HepG2 (cell line): ENCODE data around the gene MAPK11. TPM values are rescaled to one million over a fixed set of nuclear protein-coding genes. Genes with fewer than 3 reads are reported as not detected.

Source experiments
- ATRX ChIP-seq: sonication (generic); formaldehyde crosslinking; IDR thresholded peaks from 2 replicates; pipeline ENCODE4 v1.4.0; 2020; ENCODE audit warnings: missing genetic modification reagents, borderline replicate concordance
- CBFB ChIP-seq: sonication (generic); formaldehyde crosslinking; IDR thresholded peaks from 2 replicates; pipeline ENCODE4 v1.4.0; 2020; ENCODE audit warnings: missing genetic modification reagents
- ETV5 ChIP-seq: IDR thresholded peaks from 2 replicates; pipeline ENCODE4 v1.6.1; 2018; ENCODE audit warnings: missing biosample characterization, missing genetic modification reagents, inconsistent platforms, borderline replicate concordance
- HNRNPL ChIP-seq: fragments of 200-400 bp; formaldehyde crosslinking; IDR thresholded peaks from 2 replicates; pipeline ENCODE4 v1.6.1; 2017; ENCODE audit warnings: mild to moderate bottlenecking, low read depth, low read length
- KDM2A ChIP-seq: sonication (generic); formaldehyde crosslinking; IDR thresholded peaks from 2 replicates; pipeline ENCODE4 v1.4.0; 2020; ENCODE audit warnings: low read depth, missing genetic modification reagents, borderline replicate concordance
- NBN ChIP-seq: fragments of 450-650 bp; conservative IDR thresholded peaks from 2 replicates; pipeline ENCODE4 v1.6.1; 2017
- REL ChIP-seq: sonication (generic); formaldehyde crosslinking; conservative IDR thresholded peaks from 2 replicates; pipeline ENCODE4 v1.8.0; 2022; ENCODE audit warnings: mild to moderate bottlenecking, missing genetic modification reagents, moderate library complexity
- SRY ChIP-seq: sonication (generic); formaldehyde crosslinking; IDR thresholded peaks from 2 replicates; pipeline ENCODE4 v1.8.0; 2022; ENCODE audit warnings: mild to moderate bottlenecking, missing genetic modification reagents
- TRIM24 ChIP-seq: sonication (generic); formaldehyde crosslinking; IDR thresholded peaks from 2 replicates; pipeline ENCODE4 v1.8.0; 2022; ENCODE audit warnings: mild to moderate bottlenecking, missing genetic modification reagents
- XBP1 ChIP-seq: sonication (generic); formaldehyde crosslinking; IDR thresholded peaks from 2 replicates; pipeline ENCODE4 v1.5.0; 2020; ENCODE audit warnings: missing genetic modification reagents
- ZBTB4 ChIP-seq: sonication (generic); formaldehyde crosslinking; IDR thresholded peaks from 2 replicates; pipeline ENCODE4 v1.4.0; 2020; ENCODE audit warnings: missing genetic modification reagents, mild to moderate bottlenecking, borderline replicate concordance
- ZNF335 ChIP-seq: sonication (generic); formaldehyde crosslinking; IDR thresholded peaks from 2 replicates; pipeline ENCODE4 v1.4.0; 2020; ENCODE audit warnings: missing genetic modification reagents
- ZNF430 ChIP-seq: sonication (generic); formaldehyde crosslinking; IDR thresholded peaks from 2 replicates; pipeline ENCODE4 v1.9.0; 2021; ENCODE audit warnings: mild to moderate bottlenecking, missing genetic modification reagents
- ZNF446 ChIP-seq: sonication (generic); formaldehyde crosslinking; IDR thresholded peaks from 2 replicates; pipeline ENCODE4 v1.5.0; 2020; ENCODE audit warnings: mild to moderate bottlenecking, missing genetic modification reagents
- ZNF460 ChIP-seq: sonication (generic); formaldehyde crosslinking; IDR thresholded peaks from 2 replicates; pipeline ENCODE4 v1.5.1; 2020; ENCODE audit warnings: missing genetic modification reagents, mild to moderate bottlenecking, borderline replicate concordance
- ZNF746 ChIP-seq: sonication (generic); formaldehyde crosslinking; IDR thresholded peaks from 2 replicates; pipeline ENCODE4 v1.8.0; 2022; ENCODE audit warnings: mild to moderate bottlenecking, missing genetic modification reagents
- ZNF749 ChIP-seq: sonication (generic); formaldehyde crosslinking; IDR thresholded peaks from 2 replicates; pipeline ENCODE4 v1.8.0; 2022; ENCODE audit warnings: mild to moderate bottlenecking, missing genetic modification reagents, moderate library complexity, borderline replicate concordance
- polyA plus RNA-seq, 8 experiments: library from polyadenylated mRNA; depleted of rRNA in 3 of 8; stranded (reverse) in 7 of 8; unstranded in 1 of 8; fragments of >200 nt; fragmentation: Illumina TruSeq in 4 of 8; extraction: Trizol in 4 of 8; gene quantifications; 2 replicates each; pipeline versions ENCODE4 v1.2.1 to v1.2.3, GENCODE V29; 2011 to 2016; ENCODE audit warnings: low read depth in 4 of 8, missing spikeins in 1 of 8, mixed read lengths in 1 of 8; ENCODE audit not compliant: insufficient read depth in 1 of 8
- total RNA-seq, 5 experiments: library from RNA; depleted of rRNA; stranded (reverse); fragments of >200 nt; fragmentation: Illumina TruSeq; extraction: Trizol; gene quantifications; 2 replicates each; pipeline ENCODE4 v1.2.3, GENCODE V29; 2016; ENCODE audit warnings: low read depth in 1 of 5
- TF ChIP-seq, protein P1 (sequence below): sonication (generic); formaldehyde crosslinking; IDR thresholded peaks from 2 replicates; pipeline ENCODE4 v1.4.0; 2020; ENCODE audit warnings: low read depth, missing genetic modification reagents
- TF ChIP-seq, protein P2 (sequence below): sonication (generic); formaldehyde crosslinking; IDR thresholded peaks from 2 replicates; pipeline ENCODE4 v1.8.1; 2022; ENCODE audit warnings: mild to moderate bottlenecking, missing genetic modification reagents

The MAPK11 gene
- total and polyA plus RNA-seq, 2 of the 13 experiments (the other 11 are each of a cell fraction or from before 2014, with no cell fraction given), result 0.15 to 0.17 TPM

DNA sequence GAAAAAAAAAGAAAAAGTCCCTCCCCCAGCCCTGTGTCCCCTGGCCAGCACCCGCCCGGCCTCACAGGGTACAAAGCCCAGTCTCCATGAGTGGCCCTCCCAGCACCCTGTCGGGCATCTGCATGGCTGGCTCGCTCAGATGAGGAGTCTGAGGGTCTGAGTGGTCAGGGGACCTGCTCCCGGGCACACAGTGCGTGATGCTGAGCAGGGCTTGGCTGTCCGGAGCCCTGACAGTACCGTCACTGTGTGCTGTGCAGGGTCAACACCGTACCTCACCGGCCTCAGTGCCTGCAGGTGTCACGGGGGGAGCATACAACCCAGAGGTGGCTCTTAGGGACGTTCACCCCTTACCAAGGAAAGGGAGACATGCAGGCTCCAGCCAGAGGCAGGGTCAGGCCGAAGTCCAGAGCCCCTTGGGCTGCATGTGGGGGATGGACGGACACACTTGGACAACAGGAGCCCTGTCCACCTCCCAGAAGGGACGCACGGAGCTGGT, 40.8 kb upstream of the MAPK11 start (continued):
- no peak for TF ChIP-seq ZNF746
- no peak for TF ChIP-seq ZNF460 (CRISPR knock-in tag)
- no peak for TF ChIP-seq ZNF430 (CRISPR knock-in tag)
- TF ChIP-seq ZBTB4 (CRISPR knock-in tag), result peak; percentile 26; the same call in 1 of the 2 replicates
- TF ChIP-seq ATRX (CRISPR knock-in tag), result no peak
- peak; percentile 10; the same call in 1 of the 2 replicates for TF ChIP-seq ETV5 (CRISPR knock-in tag)
- TF ChIP-seq KDM2A (CRISPR knock-in tag), result peak; percentile 56; the same call in 1 of the 2 replicates
- no peak for TF ChIP-seq XBP1 (CRISPR knock-in tag)
- TF ChIP-seq TRIM24 (CRISPR knock-in tag), result no peak
- TF ChIP-seq ZNF335, result no peak
- TF ChIP-seq, protein P1, sequence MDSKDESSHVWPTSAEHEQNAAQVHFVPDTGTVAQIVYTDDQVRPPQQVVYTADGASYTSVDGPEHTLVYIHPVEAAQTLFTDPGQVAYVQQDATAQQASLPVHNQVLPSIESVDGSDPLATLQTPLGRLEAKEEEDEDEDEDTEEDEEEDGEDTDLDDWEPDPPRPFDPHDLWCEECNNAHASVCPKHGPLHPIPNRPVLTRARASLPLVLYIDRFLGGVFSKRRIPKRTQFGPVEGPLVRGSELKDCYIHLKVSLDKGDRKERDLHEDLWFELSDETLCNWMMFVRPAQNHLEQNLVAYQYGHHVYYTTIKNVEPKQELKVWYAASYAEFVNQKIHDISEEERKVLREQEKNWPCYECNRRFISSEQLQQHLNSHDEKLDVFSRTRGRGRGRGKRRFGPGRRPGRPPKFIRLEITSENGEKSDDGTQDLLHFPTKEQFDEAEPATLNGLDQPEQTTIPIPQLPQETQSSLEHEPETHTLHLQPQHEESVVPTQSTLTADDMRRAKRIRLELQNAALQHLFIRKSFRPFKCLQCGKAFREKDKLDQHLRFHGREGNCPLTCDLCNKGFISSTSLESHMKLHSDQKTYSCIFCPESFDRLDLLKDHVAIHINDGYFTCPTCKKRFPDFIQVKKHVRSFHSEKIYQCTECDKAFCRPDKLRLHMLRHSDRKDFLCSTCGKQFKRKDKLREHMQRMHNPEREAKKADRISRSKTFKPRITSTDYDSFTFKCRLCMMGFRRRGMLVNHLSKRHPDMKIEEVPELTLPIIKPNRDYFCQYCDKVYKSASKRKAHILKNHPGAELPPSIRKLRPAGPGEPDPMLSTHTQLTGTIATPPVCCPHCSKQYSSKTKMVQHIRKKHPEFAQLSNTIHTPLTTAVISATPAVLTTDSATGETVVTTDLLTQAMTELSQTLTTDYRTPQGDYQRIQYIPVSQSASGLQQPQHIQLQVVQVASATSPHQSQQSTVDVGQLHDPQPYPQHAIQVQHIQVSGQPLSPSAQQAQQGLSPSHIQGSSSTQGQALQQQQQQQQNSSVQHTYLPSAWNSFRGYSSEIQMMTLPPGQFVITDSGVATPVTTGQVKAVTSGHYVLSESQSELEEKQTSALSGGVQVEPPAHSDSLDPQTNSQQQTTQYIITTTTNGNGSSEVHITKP (CRISPR knock-in tag), result 0 out of 2 replicates have a peak, but pooled peaks have one; percentile 23
- TF ChIP-seq CBFB (CRISPR knock-in tag), result no peak
- TF ChIP-seq SRY, result no peak
- TF ChIP-seq, protein P2, sequence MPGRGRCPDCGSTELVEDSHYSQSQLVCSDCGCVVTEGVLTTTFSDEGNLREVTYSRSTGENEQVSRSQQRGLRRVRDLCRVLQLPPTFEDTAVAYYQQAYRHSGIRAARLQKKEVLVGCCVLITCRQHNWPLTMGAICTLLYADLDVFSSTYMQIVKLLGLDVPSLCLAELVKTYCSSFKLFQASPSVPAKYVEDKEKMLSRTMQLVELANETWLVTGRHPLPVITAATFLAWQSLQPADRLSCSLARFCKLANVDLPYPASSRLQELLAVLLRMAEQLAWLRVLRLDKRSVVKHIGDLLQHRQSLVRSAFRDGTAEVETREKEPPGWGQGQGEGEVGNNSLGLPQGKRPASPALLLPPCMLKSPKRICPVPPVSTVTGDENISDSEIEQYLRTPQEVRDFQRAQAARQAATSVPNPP (CRISPR knock-in tag), result no peak
- no peak for TF ChIP-seq ZNF749 (CRISPR knock-in tag)
- TF ChIP-seq NBN, result no peak
- 0 out of 2 replicates have a peak, but pooled peaks have one; percentile 25 for TF ChIP-seq HNRNPL
- no peak for TF ChIP-seq REL (CRISPR knock-in tag)
- no peak for TF ChIP-seq ZNF446 (CRISPR knock-in tag)
